Stimulated activated CD4-positive, alpha-beta T cell treated with anti-CD3 and anti-CD28 coated beads, Interleukin-15, amount 100 ng/mL, for 48 hours (primary cell): ENCODE results near the gene STAT4.

ENCODE experiments used
- DNase-seq, 2 donors: peaks; one replicate each; pipeline ENCODE4 v3.0.0-alpha.2; 2020; ENCODE audit warnings: low read depth in 2 of 2

Gene STAT4

DNA sequence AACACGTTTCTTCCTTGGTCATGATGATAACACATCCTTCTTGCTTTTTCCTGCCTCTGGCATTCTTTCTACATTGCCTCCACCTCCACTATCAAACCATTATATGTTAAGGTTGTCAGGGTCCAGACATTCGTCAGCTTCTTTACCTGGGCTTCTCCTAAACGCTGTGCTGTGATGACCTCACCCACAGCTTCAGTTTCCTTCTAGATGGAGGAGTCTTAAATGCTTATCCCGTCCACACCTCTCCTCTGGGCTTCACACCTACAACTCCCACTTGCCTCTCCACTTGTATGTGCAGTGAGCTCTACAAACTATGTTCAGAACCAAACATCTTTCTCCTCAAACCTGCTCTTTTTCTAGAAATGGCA is 136.2 kb downstream of the STAT4 start:
- no peak for DNase-seq

- DNase-seq = peak; percentile 90 to 96
Measured at GRCh38 chr2:191013932-191014652, 136.7 kb downstream of the STAT4 start, which contains the start of gene STAT1. TSS of gene STAT1 (minus strand) at chr2:191014171. CDS start at chr2:191010003, 4,168 bp downstream.

- DNase-seq = no peak
Measured at GRCh38 chr2:191013682-191013931, 137.2 kb downstream of the STAT4 start.

- DNase-seq = no peak
Measured at GRCh38 chr2:191012845-191013681, 137.7 kb downstream of the STAT4 start.

GRCh38 chr2:191012346-191012745 is 138.4 kb downstream of the STAT4 start:
- no peak for DNase-seq

GRCh38 chr2:191010887-191011885 is 139.6 kb downstream of the STAT4 start:
- DNase-seq = no peak

DNA sequence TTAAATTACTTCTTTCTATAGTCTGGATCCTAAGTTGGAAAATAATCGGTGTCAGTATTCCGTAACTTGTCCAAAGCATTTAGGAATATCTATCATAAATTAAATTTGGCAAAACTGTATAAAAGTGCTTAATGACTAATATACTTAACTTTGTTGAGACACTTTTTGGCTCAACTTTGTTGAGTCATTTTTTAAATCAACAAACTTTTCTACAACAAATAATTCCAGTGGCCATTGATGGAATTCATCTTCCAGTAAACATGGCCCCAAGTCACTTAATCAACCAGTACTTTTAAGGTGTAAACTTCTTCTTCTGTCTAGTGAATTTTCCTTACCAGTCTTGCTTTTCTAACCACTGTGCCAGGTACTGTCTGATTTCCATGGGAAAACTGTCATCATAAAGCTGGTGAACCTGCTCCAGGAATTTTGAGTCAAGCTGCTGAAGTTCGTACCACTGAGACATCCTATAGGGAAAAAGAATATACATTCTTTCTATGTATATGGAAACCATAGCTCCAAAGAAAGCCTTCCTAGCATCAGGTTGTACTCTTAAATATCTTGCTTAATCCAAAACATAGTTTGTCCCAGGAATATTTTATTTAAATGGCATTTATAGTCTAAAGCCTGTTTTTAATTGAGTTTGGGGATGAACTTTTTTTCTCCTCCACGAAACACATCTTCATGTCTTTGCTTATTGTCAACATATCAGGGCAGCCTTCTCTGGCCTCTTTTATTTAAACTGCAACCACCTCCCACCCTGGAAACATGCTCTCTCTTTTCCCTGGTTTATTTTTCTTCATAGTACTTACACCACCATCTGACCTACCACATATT is 141.0 kb downstream of the STAT4 start:
- DNase-seq = no peak

DNA sequence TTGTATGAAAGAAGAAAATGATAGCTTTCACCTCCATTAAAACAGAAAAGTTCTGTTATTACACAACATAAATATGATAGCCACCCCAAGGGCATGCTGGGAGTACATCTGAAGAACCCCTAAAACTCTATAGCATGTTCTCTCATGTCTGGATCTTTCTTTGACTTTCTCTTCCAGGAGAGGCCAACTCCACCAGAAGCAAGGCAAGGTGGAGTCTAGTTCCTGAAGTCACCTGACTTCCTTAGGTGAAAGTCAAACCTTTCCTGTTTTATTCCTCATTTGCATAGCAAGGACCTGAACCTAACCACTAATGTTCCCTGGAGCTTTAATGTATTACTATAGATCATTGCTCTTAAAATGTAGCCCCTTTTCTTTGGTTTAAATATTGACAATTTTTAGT is 142.5 kb downstream of the STAT4 start:
- no peak for DNase-seq

DNA sequence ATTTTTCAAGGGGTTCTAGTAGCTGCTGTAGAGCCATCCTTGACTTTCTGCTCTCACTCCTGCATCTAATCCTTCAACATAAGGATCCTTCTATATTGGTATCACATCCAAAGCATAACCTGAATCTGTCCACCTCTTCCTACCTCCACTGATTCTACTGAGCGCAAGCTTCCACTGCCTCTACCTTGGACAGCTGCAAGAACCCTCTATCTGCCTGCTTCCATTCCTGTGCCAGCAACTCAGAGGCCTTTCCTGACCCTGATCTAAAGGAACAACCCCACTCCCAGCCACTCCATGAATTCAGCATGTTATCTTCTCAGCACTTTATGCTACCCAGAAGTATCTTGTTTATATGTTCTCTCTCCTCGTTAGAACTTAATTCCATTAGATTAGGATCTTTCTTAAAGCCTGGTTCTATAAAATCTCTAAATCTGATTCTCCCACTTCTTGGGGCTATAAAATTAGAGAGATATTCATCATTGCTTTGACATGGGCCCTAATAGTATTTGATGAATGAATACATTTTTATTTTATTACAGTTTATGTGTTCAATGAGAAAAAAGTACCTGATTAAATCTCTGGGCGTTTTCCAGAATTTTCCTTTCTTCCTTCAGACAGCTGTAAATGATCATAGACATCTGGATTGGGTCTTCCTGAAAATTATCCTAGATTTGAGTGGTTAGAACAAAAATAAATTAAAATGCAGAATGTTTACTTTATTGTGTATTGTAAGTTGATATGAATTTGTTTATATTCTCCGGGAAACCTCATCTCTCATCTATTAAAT is 143.6 kb downstream of the STAT4 start:
- no peak for DNase-seq

DNA sequence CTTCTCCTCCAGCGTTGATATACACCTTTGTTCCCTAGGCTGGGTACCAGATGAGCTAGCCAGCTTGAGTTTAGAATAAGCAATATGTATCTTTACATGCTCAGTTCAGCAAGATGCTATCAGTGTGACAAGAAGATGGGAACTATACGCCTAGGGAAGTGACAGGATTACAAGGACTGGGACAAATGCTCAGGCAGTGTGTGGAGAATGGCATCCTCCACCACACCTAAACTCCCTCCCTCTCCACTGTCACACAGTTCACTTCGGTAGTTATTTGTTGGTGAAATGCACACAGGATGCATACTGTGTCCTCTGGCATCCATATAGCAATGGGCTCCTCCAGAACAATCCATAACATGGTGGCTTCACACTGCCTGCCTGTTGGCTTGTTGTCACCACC is 144.5 kb downstream of the STAT4 start:
- DNase-seq = no peak

- DNase-seq = no peak
Measured at GRCh38 chr2:191003405-191004309, 147.1 kb downstream of the STAT4 start.

GRCh38 chr2:191001624-191002023 is 149.2 kb downstream of the STAT4 start:
- no peak for DNase-seq

- no peak for DNase-seq
Measured at GRCh38 chr2:191001032-191001431, 149.8 kb downstream of the STAT4 start.

- DNase-seq = no peak
Measured at GRCh38 chr2:190999949-191000665, 150.7 kb downstream of the STAT4 start.

GRCh38 chr2:190999058-190999457 is 151.7 kb downstream of the STAT4 start:
- DNase-seq = no peak

DNA sequence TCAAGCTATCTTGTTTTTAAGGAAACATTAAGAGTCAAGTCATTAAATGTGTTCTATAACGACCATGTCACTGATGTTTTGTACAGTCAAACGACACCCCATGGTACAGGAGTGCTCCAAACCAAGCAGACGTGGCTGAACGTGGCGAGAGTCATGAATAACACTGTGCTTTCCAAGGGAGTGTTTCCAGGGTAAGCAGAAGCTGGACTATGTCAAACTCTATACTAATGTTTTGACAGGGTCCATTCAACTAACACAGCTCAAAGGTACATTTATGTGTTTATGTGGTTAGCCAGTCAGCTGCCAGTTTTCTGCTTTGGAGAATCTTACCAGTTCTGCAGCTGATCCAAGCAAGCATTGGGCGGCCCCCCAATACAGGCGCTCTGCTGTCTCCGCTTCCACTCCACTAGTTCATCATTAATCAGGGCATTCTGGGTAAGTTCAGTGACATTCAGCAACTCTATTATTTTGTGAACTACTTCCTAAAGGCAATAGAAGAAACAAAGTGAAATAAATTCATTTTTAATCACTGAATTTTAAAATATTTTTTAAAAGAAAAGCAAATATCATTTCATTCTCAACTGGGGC is 153.2 kb downstream of the STAT4 start:
- no peak for DNase-seq

DNA sequence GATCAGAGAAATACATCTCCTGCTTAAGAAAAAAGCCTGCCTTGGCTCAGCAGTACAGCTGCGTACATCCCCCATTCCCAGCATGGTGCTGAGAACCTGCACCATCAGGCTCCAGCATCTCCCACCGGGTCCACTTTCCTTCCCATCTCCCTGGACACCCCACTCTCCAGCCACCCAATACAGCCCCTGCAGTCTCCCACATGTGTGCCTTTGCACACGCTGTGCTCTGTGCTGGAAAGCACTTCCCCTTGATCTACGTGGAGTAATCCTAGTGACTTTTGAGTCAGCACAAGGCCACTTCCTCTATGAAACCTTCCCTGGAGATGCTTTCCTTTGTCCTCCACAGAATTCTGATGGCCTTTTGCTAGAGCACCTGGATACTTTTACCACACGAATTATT is 153.8 kb downstream of the STAT4 start:
- no peak for DNase-seq

DNA sequence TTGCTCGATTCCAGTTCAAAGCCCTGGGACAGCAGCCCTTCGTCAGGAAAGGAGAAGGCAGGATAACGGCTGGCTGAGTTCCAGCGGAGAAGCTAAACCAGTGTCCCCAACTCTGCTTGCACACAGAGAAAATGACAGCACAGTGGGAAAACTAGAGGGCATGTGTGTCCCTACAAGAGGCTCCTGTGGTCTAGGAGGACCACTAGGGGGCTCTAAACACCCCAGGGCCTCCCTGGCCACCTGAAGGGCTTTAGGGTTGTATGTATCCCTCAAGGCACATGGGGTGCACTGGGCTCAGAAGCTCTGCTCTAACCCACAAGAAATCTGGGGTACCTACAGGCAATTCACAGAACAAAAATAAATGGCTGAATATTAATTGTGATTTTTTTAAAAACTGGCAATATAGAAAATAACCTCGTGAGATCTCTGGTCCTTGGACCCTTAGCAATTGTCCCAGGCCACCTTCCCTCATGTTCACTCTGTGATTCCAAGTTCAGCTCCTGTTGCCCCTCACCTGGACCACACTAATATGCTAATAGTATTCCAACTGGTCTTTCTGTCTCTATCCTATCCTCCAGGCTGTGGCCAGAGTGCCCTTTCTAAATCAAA is 154.4 kb downstream of the STAT4 start:
- no peak for DNase-seq
